SW 1271 (cell line): ENCODE measurements around the gene PORCN.

ENCODE experiments used
- DNase-seq, 2 experiments: peaks; one replicate each; lab custom pipeline; 2025; lab: John Stamatoyannopoulos, UW

Gene PORCN

DNA sequence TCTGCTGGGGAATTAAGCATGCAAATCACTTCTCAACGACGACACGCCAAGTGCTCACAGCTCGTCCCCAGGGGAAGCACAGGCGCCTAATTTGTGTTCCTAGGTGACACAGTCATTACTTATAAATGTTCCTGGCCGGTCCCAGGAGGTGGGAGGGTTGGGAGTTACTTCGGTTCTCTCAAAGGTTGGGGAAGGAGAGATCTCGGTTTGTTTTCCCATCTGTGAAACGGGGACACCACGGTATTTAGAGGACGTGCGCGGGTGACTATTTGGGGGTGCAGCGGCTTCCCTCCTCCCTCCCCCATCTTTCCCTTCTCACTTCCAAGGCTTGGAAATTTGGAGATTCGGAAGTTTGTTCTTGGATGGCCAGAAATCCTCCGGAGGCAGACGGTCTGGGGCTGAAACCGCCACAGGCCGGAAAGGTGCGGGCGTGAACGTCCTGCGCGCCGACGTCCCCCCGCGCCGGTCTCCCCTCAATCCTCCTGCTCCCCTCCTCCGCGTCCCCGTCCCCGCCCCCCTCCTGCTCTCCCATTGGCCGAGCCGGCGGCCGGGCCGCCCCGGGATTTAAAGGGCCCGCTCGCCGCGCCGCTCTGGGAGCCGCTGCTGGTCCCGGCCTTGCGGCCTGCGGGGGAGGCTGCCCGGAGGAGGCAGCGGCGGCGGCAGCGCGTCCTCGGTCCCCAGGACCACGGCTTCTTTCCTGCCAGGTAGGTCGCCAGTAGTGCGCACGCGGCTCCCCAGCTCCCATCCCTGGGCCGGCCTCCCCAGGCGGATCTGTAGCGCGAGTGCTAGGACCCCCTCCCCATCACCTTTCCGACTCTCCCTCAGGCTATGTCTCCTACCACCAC is at the start of gene PORCN:
Gene PORCN, plus strand, starts transcription at position 593 of the 845 bp plus-strand sequence. CDS start 829 bp downstream, outside the sequence.
- DNase-seq = peak; percentile 2 to 47

DNA sequence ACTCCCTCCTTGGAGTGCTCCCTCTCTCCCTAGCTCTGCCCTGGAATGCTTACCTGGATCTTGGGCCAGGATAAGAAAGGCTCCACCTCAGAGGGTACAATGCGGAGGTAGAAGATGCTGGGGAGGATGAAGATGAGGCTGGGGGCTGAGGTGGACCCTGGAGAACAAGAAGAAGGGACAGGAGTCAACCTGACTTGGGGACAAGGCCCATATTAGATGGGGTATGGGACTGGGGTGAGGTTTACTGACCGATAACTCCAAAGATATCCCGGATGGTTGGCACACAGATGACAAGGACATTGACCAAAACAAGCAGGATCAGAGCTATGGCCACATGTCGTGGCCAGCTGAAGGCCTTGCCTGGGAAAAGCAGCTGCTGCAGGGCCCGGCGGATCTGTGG is 49.3 kb upstream of the PORCN start:
- DNase-seq = no peak

DNA sequence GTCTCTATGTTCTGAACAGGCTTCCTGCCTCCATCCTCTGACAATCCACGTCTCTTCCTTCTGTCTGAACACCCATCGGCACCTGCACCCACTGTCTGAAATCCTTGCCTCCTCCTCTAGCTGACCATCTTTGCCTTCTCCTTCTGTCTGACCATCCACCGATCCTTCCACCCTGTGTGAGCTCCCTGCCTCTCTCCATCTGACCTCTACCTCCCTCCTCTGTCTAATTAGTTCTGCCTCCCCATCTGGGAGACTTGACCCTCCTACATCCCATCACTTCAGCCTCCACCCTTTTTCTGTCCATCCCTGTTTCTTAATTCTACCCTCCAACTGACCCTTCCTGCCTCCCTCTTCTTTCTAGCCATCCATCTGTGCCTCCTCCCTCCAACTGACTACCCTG is 48.8 kb upstream of the PORCN start:
- no peak for DNase-seq

DNA sequence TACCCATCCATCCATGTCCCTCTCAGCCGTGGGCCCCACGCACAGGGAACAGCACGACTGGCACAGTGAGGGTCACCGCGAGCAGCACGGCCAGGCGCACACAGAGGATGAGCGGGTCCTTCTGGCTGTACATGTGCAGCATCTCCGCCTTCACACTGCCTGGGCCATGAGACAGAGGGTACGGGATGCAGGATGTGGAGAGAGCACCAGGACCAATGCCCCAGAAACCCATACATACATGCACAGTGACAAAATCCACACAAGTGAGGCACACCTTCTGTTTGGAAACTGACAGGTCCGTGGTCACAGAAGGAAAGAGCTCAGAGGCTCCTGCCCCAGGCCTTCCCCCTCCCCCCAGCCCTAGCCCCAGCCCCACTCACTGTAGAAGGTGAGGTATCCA is 48.2 kb upstream of the PORCN start:
- no peak for DNase-seq

DNA sequence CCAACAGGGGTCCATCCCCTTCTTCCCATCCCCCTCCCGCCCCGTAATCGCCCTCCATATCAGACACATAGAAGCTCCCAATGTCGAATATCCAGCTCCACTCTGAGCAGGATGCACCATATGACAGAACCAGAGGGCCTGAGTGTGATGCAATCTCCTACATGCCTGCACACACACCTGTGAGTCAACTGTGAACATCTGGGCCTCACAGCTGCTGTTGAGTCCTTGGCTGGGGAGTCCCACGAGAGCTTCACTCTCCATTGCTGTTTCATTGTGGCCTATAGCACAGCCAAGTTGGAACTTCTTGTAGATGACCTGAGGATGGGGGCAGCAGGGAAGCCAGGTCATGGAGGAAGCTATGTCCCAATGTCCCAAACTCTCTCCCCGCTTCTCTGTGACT is 47.0 kb upstream of the PORCN start:
- no peak for DNase-seq

DNA sequence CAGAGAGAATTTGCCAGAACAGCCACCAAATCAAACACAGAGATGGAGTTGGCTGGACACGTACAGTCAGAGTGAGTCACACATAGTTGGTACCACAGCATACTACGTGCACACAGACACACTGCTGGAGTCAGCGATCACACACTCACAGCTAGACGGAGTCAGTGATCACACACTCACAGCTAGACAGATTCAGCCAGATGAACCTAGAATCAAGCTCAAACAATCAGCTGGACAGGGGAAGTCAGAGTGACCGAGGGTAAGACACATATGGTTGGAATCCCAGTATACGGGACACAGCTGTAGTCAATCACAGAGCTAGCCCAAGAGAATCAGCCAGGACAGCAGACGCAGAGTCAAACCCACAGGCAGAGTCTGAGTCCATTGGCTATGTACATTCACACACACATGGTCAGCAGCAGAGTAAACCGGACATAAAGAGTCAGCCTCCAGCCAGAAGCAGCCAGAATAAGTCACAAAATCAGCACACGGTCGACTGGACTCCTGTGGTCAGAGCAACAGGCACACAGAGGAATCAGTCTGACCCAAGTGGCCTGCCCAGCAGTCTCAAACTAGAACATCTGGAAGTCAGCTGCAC is 43.4 kb upstream of the PORCN start:
- no peak for DNase-seq

DNA sequence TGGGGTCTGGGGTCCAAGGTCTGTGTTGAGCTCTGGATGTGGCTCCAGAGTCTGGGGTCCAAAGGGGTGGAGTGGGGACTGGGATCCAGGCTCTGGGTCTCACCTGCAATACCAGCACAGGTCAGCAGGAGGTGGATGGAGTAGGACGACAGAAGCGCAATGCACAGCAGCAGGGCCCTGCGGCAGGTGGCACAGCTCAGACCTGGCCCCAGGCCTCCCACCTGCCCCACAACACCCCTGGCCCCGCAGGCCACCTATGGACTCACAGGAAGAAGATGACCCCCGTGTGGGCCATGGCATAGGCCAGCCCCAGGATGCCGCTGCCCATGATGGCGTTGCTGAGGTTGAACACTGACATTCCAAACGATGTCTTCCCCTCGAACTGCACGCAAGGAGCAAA is 42.1 kb upstream of the PORCN start:
- DNase-seq = no peak

DNA sequence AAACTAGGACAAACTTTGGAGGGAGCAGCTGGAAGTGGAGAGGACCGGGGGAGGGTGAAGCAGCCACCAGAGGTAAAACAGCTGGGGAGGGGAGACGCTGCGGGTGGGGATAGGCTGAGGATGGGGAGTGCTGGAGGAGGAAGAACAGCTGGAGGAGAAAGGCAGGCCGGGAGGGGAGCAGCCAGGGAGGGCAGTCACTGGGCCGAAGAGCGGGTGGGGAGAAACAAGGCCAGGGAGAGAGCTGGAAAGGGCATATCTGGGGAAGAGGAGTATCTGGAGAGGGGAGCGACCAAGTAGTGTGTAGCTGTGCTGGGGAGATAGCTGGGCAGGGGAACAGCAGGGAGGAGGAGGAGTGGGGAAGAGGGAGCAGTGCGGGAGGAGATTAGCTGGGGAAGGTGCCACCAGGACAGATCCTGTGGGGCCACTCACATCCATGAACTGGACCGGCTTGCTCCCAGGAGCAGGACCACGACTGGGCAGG is 41.5 kb upstream of the PORCN start:
- no peak for DNase-seq

DNA sequence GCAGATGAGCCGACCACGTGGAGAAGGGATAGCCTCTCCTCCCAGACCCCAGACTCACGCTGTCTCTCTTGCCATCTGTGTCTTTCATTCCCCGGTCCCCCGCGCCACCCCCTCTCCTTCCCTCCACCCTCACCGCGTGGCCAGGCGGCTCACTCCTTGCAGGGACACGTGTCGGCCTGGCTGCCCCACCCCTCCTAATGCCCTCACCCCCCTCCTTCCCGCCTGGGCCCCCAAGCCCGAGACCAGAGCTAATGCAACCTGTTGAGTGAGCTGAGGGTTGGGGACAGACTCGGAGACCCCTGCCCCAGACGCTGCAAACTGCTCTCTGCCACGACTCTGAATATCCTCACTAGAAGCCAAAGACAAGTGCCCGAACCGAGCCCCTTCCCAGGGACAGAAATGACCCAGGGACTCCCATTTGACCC is 40.5 kb upstream of the PORCN start:
- no peak for DNase-seq

DNA sequence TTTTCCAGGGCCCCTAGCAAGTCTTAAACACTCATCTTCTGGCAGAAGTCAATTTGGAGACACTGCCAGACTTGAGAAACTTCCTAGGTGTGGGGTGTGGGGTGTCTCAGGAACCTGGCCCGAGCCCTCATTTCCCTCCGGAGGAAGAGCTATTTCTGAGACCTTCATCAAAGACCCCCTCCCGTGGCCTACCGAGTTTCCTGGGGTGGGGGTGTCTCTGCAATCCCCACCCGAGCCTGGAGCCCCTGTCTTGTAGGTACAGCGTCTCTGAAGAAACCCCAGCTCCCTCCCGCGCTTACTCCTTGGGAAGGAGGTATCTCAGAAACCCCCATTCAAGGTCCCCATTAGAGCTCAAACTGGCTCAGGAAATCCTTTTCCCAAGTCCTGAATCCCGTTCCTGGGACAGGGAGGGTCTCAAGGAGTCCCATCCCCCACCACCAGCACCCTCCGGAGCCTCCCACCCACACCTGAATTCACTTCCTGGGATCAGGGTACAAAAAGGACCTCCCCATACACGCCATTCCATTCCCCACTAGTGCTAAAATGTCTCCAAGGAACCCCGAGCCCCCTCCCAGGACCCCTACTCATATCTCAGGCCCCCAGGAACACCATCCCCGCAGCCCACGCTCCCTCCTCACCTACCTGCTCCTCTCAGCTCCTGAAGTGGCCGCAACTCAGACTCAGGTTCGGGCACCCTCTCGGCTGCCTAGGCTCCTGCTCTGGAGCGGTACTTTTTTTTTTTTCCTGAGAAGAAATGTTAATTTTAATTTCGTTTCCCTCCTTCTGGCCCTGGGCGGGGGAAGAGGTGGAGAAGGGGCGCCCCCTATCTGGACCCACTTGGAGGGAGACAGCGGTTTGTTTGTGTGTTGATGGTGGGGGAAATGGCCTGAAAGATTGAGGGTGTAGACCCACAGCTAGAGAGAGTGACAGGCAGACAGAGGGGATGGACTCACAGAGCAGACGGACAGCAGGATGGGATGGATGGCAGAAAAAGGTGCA is 39.8 kb upstream of the PORCN start:
- DNase-seq = no peak

DNA sequence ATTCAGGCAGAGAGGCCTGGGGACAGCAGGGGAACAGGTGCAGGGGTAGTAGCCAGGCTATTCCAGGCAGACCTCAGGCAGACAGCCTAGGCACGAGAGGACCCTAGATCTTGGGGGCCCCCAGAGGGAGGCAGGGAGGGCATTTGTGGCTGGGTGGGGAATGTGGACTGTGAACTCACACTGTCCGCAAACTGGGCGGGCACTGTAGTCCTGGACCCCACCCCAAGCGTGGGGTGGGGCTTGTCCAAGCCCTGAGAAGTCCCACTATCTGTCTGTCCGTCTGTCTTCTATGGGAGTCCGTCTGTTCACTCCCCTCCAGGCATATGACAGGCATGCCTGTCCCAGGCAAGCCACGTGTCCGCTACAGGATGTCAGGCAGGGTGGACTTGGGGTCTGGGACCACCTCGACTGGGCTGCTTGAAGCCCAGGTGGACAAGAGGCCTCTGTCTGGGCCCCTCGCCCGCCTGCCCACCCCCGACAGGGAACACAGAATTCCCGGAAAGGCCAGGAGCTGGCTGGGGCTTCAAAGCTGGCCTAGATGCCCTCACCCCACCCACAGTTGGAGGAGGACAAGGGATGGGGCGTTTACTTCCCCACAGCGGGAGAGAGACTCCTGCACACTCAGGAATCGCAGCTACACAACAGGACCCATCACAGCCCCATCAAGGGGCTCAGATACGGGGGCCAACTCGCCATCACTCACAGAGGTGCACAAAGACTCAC is 38.5 kb upstream of the PORCN start, which contains the start of gene SLC38A5:
Gene SLC38A5, minus strand, starts transcription at position 151 of the 723 bp plus-strand sequence. CDS start 2,336 bp downstream, outside the sequence.
- no peak for DNase-seq

DNA sequence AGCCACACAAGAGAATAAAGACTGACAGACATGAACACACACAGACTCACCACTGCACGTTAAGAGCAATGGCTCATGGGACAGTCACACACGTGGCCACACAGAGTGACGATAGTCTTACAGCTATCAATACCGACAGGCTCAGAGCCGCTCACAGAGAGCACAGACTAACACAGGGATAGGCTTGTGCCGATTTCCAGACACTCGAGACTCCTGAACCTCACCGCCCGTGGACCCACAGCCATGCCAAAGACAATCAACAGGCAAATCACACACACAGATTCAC is 38.0 kb upstream of the PORCN start:
- no peak for DNase-seq

DNA sequence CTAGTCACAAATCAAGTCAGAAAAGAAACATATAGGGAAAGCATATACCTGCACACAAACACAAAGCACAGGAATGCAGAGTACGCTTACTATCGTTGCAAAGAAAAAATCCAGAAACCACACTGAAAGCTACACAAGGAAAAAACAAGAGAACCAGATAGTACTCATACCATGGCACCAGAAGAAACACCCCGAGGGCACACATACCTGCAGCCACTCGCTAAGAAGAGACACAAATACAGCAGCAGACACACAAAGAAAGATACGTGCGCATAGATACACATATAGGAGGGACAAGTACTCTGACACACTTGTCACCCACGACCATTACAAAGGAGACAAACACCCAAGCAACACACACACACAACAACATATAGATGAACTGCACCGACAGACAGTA is 37.3 kb upstream of the PORCN start:
- no peak for DNase-seq

DNA sequence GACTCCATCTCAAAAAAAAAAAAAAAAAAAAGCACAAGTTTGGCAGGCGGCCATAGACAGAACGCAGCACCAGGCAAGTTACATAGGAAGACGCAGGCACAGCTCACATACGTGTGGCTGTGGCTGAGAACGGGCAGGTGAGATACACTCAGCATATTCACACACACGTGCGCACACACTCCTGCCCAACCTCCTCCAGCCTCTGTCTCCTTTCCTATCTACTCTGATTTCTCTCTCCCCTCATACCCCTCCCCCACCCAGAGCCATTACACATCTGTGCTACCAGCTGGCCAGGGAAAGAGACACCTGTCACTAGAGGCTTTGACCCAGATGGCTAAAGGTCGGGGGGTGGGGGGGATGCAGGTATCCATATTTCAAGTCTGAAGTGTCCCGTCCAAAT is 36.6 kb upstream of the PORCN start:
- no peak for DNase-seq

DNA sequence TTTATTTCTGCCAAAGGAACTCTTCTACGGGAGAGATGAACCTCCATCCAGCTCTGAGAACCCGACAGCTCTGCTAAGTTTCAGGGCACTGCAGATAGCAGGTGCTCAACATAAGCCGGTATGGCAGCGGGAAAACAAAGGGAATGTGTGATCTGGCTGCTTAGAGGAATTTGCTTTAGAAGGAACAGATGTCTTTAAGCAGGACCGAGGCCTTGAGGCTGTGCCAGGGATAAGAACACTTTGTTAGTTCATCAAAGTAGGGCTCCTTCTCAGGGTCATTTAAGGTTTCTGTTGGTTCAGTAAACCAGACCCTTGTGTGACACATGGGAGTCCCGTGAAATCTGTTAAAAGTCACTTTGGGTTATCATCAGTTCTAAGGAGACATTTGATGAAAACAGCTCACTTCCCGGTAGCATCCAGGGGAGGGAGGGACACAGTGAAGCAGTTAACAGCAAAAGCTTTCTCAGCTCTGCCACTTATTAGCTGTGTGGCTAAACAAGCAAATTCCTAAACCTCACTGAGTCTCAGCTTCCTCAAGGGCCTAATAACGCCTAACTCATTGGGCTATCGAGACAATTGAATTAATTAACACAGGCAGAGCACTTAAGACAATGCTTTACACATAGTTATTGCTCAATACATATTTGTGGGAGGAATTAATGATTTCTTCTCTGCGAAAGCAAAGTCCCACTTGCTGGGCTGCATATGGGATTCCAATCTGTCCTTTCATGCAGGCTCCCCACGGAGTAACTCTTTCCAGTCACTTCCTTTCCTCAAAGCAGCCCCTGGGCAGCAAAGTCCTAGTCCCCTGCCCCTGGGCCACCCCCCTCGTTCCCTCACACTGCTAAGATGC is 35.7 kb upstream of the PORCN start:
- no peak for DNase-seq

DNA sequence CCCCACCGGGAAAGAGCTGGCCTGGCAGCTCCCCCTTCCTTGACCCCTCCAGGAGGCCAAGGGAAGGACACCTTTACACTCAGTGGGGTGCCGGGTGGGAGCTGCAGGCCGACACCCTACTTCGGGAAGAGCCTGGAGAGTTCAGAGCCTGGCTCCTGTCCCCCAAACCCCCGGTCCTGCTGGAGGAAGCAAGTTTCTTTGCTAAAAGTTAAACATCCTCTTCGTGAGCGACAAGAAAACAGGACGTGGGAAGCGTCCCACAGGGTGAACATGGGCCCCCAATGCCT is 35.1 kb upstream of the PORCN start:
- no peak for DNase-seq

DNA sequence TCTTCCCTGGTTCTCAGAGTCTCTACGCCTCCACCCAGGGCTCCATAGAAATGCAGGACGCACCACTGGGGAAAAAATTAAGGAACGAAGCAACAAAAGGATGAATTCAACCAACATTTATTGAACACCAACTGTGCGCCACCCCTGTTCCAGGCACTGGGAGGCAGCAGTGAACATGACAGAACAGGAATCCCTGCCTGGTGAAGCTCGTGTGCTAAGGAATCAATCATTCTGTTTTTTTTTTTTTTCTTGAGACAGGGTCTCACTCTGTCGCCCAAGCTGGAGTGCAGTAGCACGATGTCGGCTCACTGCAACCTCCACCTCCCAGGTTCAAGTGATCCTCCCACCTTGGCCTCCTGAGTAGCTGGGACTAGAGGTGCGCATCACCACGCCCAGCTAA is 34.7 kb upstream of the PORCN start:
- no peak for DNase-seq

DNA sequence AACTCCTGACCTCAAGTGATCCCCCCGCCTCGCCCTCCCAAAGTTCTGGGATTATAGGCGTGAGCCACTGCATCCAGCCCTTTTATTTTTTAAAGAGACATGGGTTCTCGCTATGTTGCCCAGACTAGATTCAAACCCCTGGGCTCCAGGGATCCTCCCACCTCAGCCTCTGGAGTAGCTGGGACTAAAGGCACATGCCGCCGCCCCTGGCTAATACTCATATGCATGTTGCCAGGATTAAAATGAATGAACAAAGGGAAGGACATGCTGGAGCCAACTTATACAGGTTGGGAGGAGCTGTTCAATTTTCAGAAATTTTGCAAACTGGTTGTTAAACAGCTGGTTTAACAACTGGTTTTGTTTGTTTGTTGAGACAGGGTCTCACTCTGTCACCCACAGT is 34.2 kb upstream of the PORCN start:
- DNase-seq = no peak

DNA sequence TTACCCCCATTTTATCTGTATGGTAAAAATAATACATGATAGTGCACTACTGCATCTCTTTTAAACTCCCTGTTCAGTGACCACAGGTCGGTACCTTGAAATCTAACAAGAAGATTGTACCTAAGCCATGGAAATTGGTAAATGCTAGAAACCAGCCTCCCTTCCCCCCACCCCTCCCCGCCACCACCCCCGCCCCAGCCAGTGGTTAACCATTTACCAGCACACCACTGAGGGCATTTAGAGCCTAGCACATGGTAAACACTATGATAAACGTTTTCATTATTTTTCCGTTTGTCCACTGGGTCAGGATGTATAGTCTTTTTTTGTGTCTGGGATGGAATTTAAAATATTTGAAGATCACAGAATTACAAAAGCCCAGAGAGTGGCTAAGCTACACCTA is 33.5 kb upstream of the PORCN start:
- DNase-seq = no peak

DNA sequence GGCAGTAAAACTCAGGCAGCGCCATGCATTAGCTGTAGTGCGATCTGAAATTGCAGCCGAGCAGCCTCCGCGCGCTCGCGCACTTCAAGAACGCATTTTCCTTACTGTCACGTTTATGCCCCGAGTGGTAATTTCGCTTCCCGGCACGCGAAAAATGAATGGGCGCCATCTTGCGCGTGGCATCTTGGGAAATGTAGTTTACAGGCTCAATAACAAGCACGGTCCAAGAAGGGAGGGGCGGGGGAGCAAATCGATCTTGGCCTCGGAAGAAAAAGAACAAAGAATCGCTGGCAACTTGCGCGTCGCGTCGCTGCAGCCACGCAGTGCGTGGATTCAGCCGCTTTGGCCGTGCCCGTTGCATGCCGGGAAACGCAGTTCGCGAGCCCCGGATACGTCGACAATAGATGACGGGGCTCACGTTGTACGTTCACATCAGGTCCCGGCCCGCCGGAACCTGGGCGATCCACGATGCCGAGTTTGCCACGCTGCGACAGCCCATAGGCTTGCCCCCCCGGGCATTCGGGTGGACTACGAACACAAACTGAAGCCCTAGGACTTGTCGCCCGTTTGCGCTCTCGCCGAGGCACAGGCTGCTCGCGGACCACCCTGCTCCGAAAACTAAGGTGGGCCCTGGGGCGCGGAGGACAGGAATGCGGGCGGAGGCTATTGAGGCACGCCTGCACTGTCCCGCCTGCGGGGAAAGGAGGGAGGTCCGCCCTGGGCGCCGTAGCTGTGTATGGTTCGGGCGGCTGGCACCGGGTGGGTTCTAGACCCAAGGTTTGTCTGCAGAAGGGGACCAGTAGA is 32.8 kb upstream of the PORCN start, which contains the start of gene FTSJ1:
Gene FTSJ1, plus strand, starts transcription at position 426 of the 804 bp plus-strand sequence. CDS start 1,849 bp downstream, outside the sequence.
- peak; percentile 52 to 80 for DNase-seq
